WTC11 (cell line): ENCODE data around the gene TIAM2. TPM values are rescaled to one million over a fixed set of nuclear protein-coding genes. Genes with fewer than 3 reads are reported as not detected.

Source experiments
- ATAC-seq: fragments of 200-7000 bp; cut with Tn5 transposase; 2 replicates; pipeline ENCODE4 v1.10.0; 2021; ENCODE audit warnings: mild to moderate bottlenecking, moderate library complexity
- CTCF ChIA-PET: fragments of 300-600 bp; sonication (Branson Sonifier 250); formaldehyde crosslinking; loops from one replicate; lab custom pipeline; 2021; ENCODE audit warnings: antibody characterized with exemption; lab: Charles Lee
- POLR2A ChIA-PET: fragments of 350-600 bp; sonication (Branson Sonifier 250); formaldehyde crosslinking; loops from one replicate; lab custom pipeline; 2021; ENCODE audit warnings: antibody characterized with exemption; lab: Charles Lee
- DNase-seq: peaks from one replicate; pipeline ENCODE4 v3.0.0; 2021; ENCODE audit warnings: low spot score
- H3K27ac Mint-ChIP-seq: 2 replicates; pipeline ENCODE4 v1.8.0; 2021; ENCODE audit warnings: mixed read lengths
- H3K27me3 Mint-ChIP-seq: 2 replicates; pipeline ENCODE4 v1.8.0; 2021; ENCODE audit warnings: low read depth, mild to moderate bottlenecking, moderate library complexity, mixed read lengths
- H3K36me3 Mint-ChIP-seq: 2 replicates; pipeline ENCODE4 v1.8.0; 2021; ENCODE audit warnings: mixed read lengths
- H3K4me1 Mint-ChIP-seq: 2 replicates; pipeline ENCODE4 v1.8.0; 2022; ENCODE audit warnings: mixed read lengths
- H3K4me3 Mint-ChIP-seq: 2 replicates; pipeline ENCODE4 v1.8.0; 2021; ENCODE audit warnings: mild to moderate bottlenecking, moderate library complexity, mixed read lengths
- H3K9me3 Mint-ChIP-seq: 2 replicates; pipeline ENCODE4 v1.8.0; 2021; ENCODE audit warnings: mixed read lengths
- AR ChIP-seq: fragments of 250-450 bp; sonication (Bioruptor Pico); IDR thresholded peaks from 2 replicates; pipeline ENCODE4 v1.9.0; 2021; ENCODE audit warnings: mild to moderate bottlenecking
- CREM ChIP-seq: sonication (generic); formaldehyde crosslinking; IDR thresholded peaks from 2 replicates; pipeline ENCODE4 v1.8.1; 2022; ENCODE audit warnings: mild to moderate bottlenecking, missing genetic modification reagents, moderate library complexity
- E2F1 ChIP-seq: sonication (generic); formaldehyde crosslinking; IDR thresholded peaks from 2 replicates; pipeline ENCODE4 v1.8.0; 2022; ENCODE audit warnings: mild to moderate bottlenecking, missing genetic modification reagents
- E2F4 ChIP-seq: sonication (generic); formaldehyde crosslinking; IDR thresholded peaks from 2 replicates; pipeline ENCODE4 v1.8.1; 2022; ENCODE audit warnings: low read depth, mild to moderate bottlenecking, moderate library complexity, missing genetic modification reagents, borderline replicate concordance
- ESRRA ChIP-seq: sonication (generic); formaldehyde crosslinking; IDR thresholded peaks from 2 replicates; pipeline ENCODE4 v1.8.1; 2022; ENCODE audit warnings: mild to moderate bottlenecking, missing genetic modification reagents, borderline replicate concordance
- GRHL2 ChIP-seq: fragments of 250-450 bp; sonication (Bioruptor Pico); IDR thresholded peaks from 2 replicates; pipeline ENCODE4 v1.8.0; 2022; ENCODE audit warnings: mild to moderate bottlenecking, moderate library complexity; ENCODE audit not compliant: insufficient replicate concordance, severe bottlenecking
- IRF2 ChIP-seq: sonication (generic); formaldehyde crosslinking; IDR thresholded peaks from 2 replicates; pipeline ENCODE4 v1.8.0; 2022; ENCODE audit warnings: low read depth, missing genetic modification reagents, borderline replicate concordance
- MXD4 ChIP-seq: fragments of 250-450 bp; sonication (Bioruptor Pico); IDR thresholded peaks from 2 replicates; pipeline ENCODE4 v1.8.0; 2021; ENCODE audit warnings: mild to moderate bottlenecking, moderate library complexity, borderline replicate concordance
- NFE2L1 ChIP-seq: sonication (generic); formaldehyde crosslinking; IDR thresholded peaks from 2 replicates; pipeline ENCODE4 v1.8.1; 2023; ENCODE audit warnings: missing genetic modification reagents
- PRRX2 ChIP-seq: fragments of 250-450 bp; sonication (Bioruptor Pico); IDR thresholded peaks from 2 replicates; pipeline ENCODE4 v1.8.0; 2021; ENCODE audit warnings: mild to moderate bottlenecking
- RORB ChIP-seq: fragments of 250-450 bp; sonication (Bioruptor Pico); IDR thresholded peaks from 2 replicates; pipeline ENCODE4 v1.9.0; 2021; ENCODE audit warnings: mild to moderate bottlenecking
- TP53 ChIP-seq: sonication (generic); formaldehyde crosslinking; IDR thresholded peaks from 2 replicates; pipeline ENCODE4 v1.8.1; 2023; ENCODE audit warnings: mild to moderate bottlenecking, missing genetic modification reagents
- USF2 ChIP-seq: sonication (generic); formaldehyde crosslinking; IDR thresholded peaks from 2 replicates; pipeline ENCODE4 v1.8.1; 2023; ENCODE audit warnings: mild to moderate bottlenecking, missing genetic modification reagents, moderate library complexity
- ZNF121 ChIP-seq: sonication (generic); formaldehyde crosslinking; IDR thresholded peaks from 2 replicates; pipeline ENCODE4 v1.8.0; 2023; ENCODE audit warnings: missing genetic modification reagents
- ZNF138 ChIP-seq: sonication (generic); formaldehyde crosslinking; conservative IDR thresholded peaks from 2 replicates; pipeline ENCODE4 v1.8.1; 2022; ENCODE audit warnings: mild to moderate bottlenecking, moderate library complexity, missing genetic modification reagents
- ZNF219 ChIP-seq: sonication (generic); formaldehyde crosslinking; IDR thresholded peaks from 2 replicates; pipeline ENCODE4 v1.8.0; 2023; ENCODE audit warnings: missing genetic modification reagents, mild to moderate bottlenecking, borderline replicate concordance
- ZNF263 ChIP-seq: sonication (generic); formaldehyde crosslinking; IDR thresholded peaks from 2 replicates; pipeline ENCODE4 v1.8.1; 2022; ENCODE audit warnings: low read depth, mild to moderate bottlenecking, moderate library complexity, missing genetic modification reagents
- total RNA-seq: library from RNA; stranded (reverse); gene quantifications from 3 replicates; pipeline ENCODE4 v1.2.3, GENCODE V29; 2021

TIAM2 gene
- total RNA-seq, 1 experiment from 2014 or later = 15.1 TPM

GRCh38 chr6:155196911-155197310, 201.8 kb downstream of the TIAM2 start:
- Mint-ChIP-seq H3K9me3 (peaks cover 12% of the 10 kb centered on the region), H3K4me1 (0 out of 2 replicates have a peak, but pooled peaks cover 4% of the 10 kb centered on the region), H3K4me3 (no peak overlapping the region)

GRCh38 chr6:155197932-155198331, 202.8 kb downstream of the TIAM2 start:
- CTCF ChIA-PET = interaction anchor here (0.6 to 3.5 kb wide), 2 partner anchors 50 to 224 kb away, joined by 4 to 31 read pairs; no protein-coding TSS in a partner anchor
- no peak for ATAC-seq
- H3K36me3 Mint-ChIP-seq = peaks cover 8% of the 10 kb centered on the region
- POLR2A ChIA-PET = no interaction called here
- 0 out of 2 replicates have a peak, but pooled peaks cover 4% of the 10 kb centered on the region for H3K4me1 Mint-ChIP-seq
- no peak overlapping the region for H3K4me3 Mint-ChIP-seq
- H3K27me3 Mint-ChIP-seq = no peaks in the 10 kb centered on the region
- TF ChIP-seq ZNF138 (CRISPR knock-in tag) (no peak), RORB (CRISPR knock-in tag) (no peak), E2F1 (CRISPR knock-in tag) (no peak), AR (CRISPR knock-in tag) (no peak), ZNF263 (CRISPR knock-in tag) (no peak), MXD4 (CRISPR knock-in tag) (no peak), ESRRA (CRISPR knock-in tag) (no peak)
- TF ChIP-seq, all 79 proteins: peak for 0
- Mint-ChIP-seq H3K27ac (no peak overlapping the region), H3K9me3 (peaks cover 11% of the 10 kb centered on the region)
- DNase-seq = no peak

More at GRCh38 chr6:155196911-155197310, 201.8 kb downstream of the TIAM2 start:
- TF ChIP-seq CREM (CRISPR knock-in tag) = no peak
- no peak for TF ChIP-seq NFE2L1 (CRISPR knock-in tag)
- TF ChIP-seq TP53 (CRISPR knock-in tag) = no peak
- TF ChIP-seq IRF2 (CRISPR knock-in tag) = no peak
- no peak for TF ChIP-seq ZNF219
- CTCF ChIA-PET = interaction anchor here (3.5 kb wide), 1 partner anchor 51 kb away, joined by 31 read pairs; no protein-coding TSS in a partner anchor
- Mint-ChIP-seq H3K27ac (no peak overlapping the region), H3K36me3 (peaks cover 8% of the 10 kb centered on the region), H3K27me3 (no peaks in the 10 kb centered on the region)
- DNase-seq (no peak), ATAC-seq (no peak)
- POLR2A ChIA-PET = no interaction called here

GRCh38 chr6:155200012-155200411, 204.9 kb downstream of the TIAM2 start:
- no peak overlapping the region for H3K4me3 Mint-ChIP-seq
- ChIA-PET POLR2A (no interaction called here), CTCF (no interaction called here)
- peaks cover 11% of the 10 kb centered on the region for H3K9me3 Mint-ChIP-seq
- 0 out of 2 replicates have a peak, but pooled peaks cover 4% of the 10 kb centered on the region for H3K4me1 Mint-ChIP-seq
- H3K36me3 Mint-ChIP-seq = peaks cover 11% of the 10 kb centered on the region
- ATAC-seq (no peak), DNase-seq (no peak)
- H3K27ac Mint-ChIP-seq = no peak overlapping the region
- TF ChIP-seq USF2 = no peak
- no peak for TF ChIP-seq ZNF121 (CRISPR knock-in tag)
- no peak for TF ChIP-seq GRHL2 (CRISPR knock-in tag)
- TF ChIP-seq PRRX2 (CRISPR knock-in tag) = no peak
- no peak for TF ChIP-seq E2F4 (CRISPR knock-in tag)
- no peaks in the 10 kb centered on the region for H3K27me3 Mint-ChIP-seq
